SU-DHL-6 (cell line): Measurements from ENCODE around the gene GPSM1.

Source experiments
- H2AFZ ChIP-seq: fragments of 200-600 bp; sonication (generic); 2 replicates; pipeline ENCODE4 v1.6.1; 2014; ENCODE audit warnings: low read depth, mild to moderate bottlenecking, moderate library complexity, mixed read lengths, antibody characterized with exemption, low read length; ENCODE audit not compliant: severe bottlenecking
- H3F3A ChIP-seq: fragments of 200-600 bp; shearing (Covaris generic); 2 replicates; pipeline ENCODE4 v1.6.0; 2016; ENCODE audit warnings: antibody characterized with exemption, mild to moderate bottlenecking; ENCODE audit not compliant: insufficient read depth
- H3K27ac ChIP-seq: fragments of 200-600 bp; sonication (generic); 2 replicates; pipeline ENCODE4 v1.5.1; 2016; ENCODE audit warnings: low read depth, mild to moderate bottlenecking, low read length, moderate library complexity, mixed read lengths
- H3K27me3 ChIP-seq: fragments of 200-600 bp; sonication (generic), shearing (Covaris generic); 2 replicates; pipeline ENCODE4 v1.6.0; 2014; ENCODE audit warnings: mild to moderate bottlenecking, low read length
- H3K36me3 ChIP-seq: fragments of 200-600 bp; sonication (generic); 2 replicates; pipeline ENCODE4 v1.6.1; 2014; ENCODE audit warnings: mild to moderate bottlenecking, low read length, mixed read lengths
- H3K4me2 ChIP-seq: fragments of 300-600, 200-600 bp; shearing (Covaris generic), sonication (generic); 2 replicates; pipeline ENCODE4 v1.6.0; 2014; ENCODE audit warnings: low read length, low read depth, mild to moderate bottlenecking; ENCODE audit not compliant: poor library complexity, severe bottlenecking
- H3K4me3 ChIP-seq: fragments of 200-600 bp; sonication (generic); 2 replicates; pipeline ENCODE4 v1.5.1; 2014; ENCODE audit warnings: antibody characterized with exemption, low read length, mild to moderate bottlenecking, mixed read lengths; ENCODE audit not compliant: insufficient read depth, poor library complexity, severe bottlenecking
- H3K79me2 ChIP-seq: fragments of 200-600 bp; sonication (generic); 2 replicates; pipeline ENCODE4 v1.6.1; 2014; ENCODE audit warnings: mild to moderate bottlenecking, low read length, moderate library complexity; ENCODE audit not compliant: insufficient read depth
- H3K9ac ChIP-seq: fragments of 200-600 bp; sonication (generic); 2 replicates; pipeline ENCODE4 v1.7.0; 2014; ENCODE audit warnings: mild to moderate bottlenecking, low read length
- H3K9me2 ChIP-seq: fragments of 200-600 bp; sonication (generic); replicated peaks from 2 replicates; pipeline ENCODE4 v1.6.1; 2014; ENCODE audit warnings: low read length; ENCODE audit not compliant: insufficient read depth
- H3K9me3 ChIP-seq: fragments of 200-600 bp; sonication (generic); 2 replicates; pipeline ENCODE4 v1.6.1; 2014; ENCODE audit warnings: low read length, mixed read lengths; ENCODE audit not compliant: insufficient read depth
- H4K20me1 ChIP-seq: fragments of 200-600 bp; sonication (generic); 2 replicates; pipeline ENCODE4 v1.6.1; 2014; ENCODE audit warnings: low read depth, mild to moderate bottlenecking, antibody characterized with exemption, low read length, moderate library complexity, mixed read lengths
- CTCF ChIP-seq: fragments of 200-600 bp; sonication (generic); IDR thresholded peaks from one replicate; pipeline ENCODE4 v1.5.1; 2017; ENCODE audit warnings: antibody characterized with exemption, mild to moderate bottlenecking, low read length, moderate library complexity; ENCODE audit not compliant: insufficient read depth, poor library complexity, severe bottlenecking
- EZH2phosphoT487 ChIP-seq: fragments of 200-600 bp; sonication (generic), shearing (Covaris generic); conservative IDR thresholded peaks from 2 replicates; pipeline ENCODE4 v1.6.1; 2018; ENCODE audit warnings: mild to moderate bottlenecking, antibody characterized with exemption, low read length, moderate library complexity, mixed read lengths

GPSM1 gene

GRCh38 chr9:136363106-136363948, 36.0 kb downstream of the GPSM1 start, which contains the start of gene DNLZ:
Gene DNLZ (minus strand): TSS chr9:136363744. CDS start chr9:136363714, 30 bp downstream.
- TF ChIP-seq CTCF (peak; percentile 74), EZH2phosphoT487 (no peak)
- H3K27ac ChIP-seq = peak within 1 kb of the TSS; percentile 82
- no peaks in the 10 kb centered on the region for H3F3A ChIP-seq
- no peaks in the 10 kb centered on the region for H3K79me2 ChIP-seq
- H3K9me3 ChIP-seq = no peaks in the 10 kb centered on the region
- no peaks in the 10 kb centered on the region for H4K20me1 ChIP-seq
- no peak within 1 kb of the TSS for H2AFZ ChIP-seq
- peak within 1 kb of the TSS; percentile 84 for H3K4me3 ChIP-seq
- peak within 1 kb of the TSS; percentile 65 for H3K4me2 ChIP-seq
- H3K36me3 ChIP-seq = no peaks in the 10 kb centered on the region
- H3K27me3 ChIP-seq = no peaks in the 10 kb centered on the region
- no peaks in the 10 kb centered on the region for H3K9me2 ChIP-seq
- H3K9ac ChIP-seq = peak within 1 kb of the TSS; percentile 88

- no peak overlapping the region for H3K27ac ChIP-seq
- H3K36me3 ChIP-seq = no peaks in the 10 kb centered on the region
Observed at GRCh38 chr9:136363949-136364748, 36.8 kb downstream of the GPSM1 start.

More at GRCh38 chr9:136363949-136364748, 36.8 kb downstream of the GPSM1 start:
- H3K9me3 ChIP-seq = no peaks in the 10 kb centered on the region
- H3K27me3 ChIP-seq = no peaks in the 10 kb centered on the region
- no peaks in the 10 kb centered on the region for H3F3A ChIP-seq
- H3K9ac ChIP-seq = no peak overlapping the region
- peak overlapping the region; percentile 26 for H3K4me3 ChIP-seq
- no peaks in the 10 kb centered on the region for H4K20me1 ChIP-seq
- no peak for TF ChIP-seq EZH2phosphoT487
- no peak for TF ChIP-seq CTCF
- no peaks in the 10 kb centered on the region for H3K9me2 ChIP-seq
- H3K79me2 ChIP-seq = no peaks in the 10 kb centered on the region
- no peak overlapping the region for H2AFZ ChIP-seq
- peak overlapping the region; percentile 65 for H3K4me2 ChIP-seq
